HepG2 (cell line): ENCODE data around the gene PLEKHG4. TPM values are rescaled to one million over a fixed set of nuclear protein-coding genes. Genes with fewer than 3 reads are reported as not detected.

Experiments used
- AGO1 ChIP-seq: fragments of 200-400 bp; formaldehyde crosslinking; IDR thresholded peaks from 2 replicates; pipeline ENCODE4 v1.6.1; 2017; ENCODE audit warnings: mild to moderate bottlenecking, low read depth, low read length, moderate library complexity; ENCODE audit not compliant: poor library complexity, severe bottlenecking
- ARNTL ChIP-seq: sonication (generic); formaldehyde crosslinking; IDR thresholded peaks from 2 replicates; pipeline ENCODE4 v1.4.0; 2020; ENCODE audit warnings: mild to moderate bottlenecking, missing genetic modification reagents
- CBFB ChIP-seq: sonication (generic); formaldehyde crosslinking; IDR thresholded peaks from 2 replicates; pipeline ENCODE4 v1.4.0; 2020; ENCODE audit warnings: missing genetic modification reagents
- DMAP1 ChIP-seq: IDR thresholded peaks from 2 replicates; pipeline ENCODE4 v1.6.1; 2016
- ELF4 ChIP-seq: sonication (generic); formaldehyde crosslinking; IDR thresholded peaks from 2 replicates; pipeline ENCODE4 v1.5.0; 2020; ENCODE audit warnings: missing genetic modification reagents, mild to moderate bottlenecking, moderate library complexity, borderline replicate concordance
- FIP1L1 ChIP-seq: fragments of 200-400 bp; formaldehyde crosslinking; IDR thresholded peaks from 2 replicates; pipeline ENCODE4 v1.6.1; 2018; ENCODE audit warnings: low read depth, mild to moderate bottlenecking, low read length, moderate library complexity, borderline replicate concordance; ENCODE audit not compliant: insufficient read depth
- GATAD2A ChIP-seq: IDR thresholded peaks from 2 replicates; pipeline ENCODE4 v1.6.1; 2016
- POLR2AphosphoS2 ChIP-seq: IDR thresholded peaks from 2 replicates; pipeline ENCODE4 v1.6.1; 2011; ENCODE audit warnings: low read depth, low read length, improper control_type of control experiment
- PRPF4 ChIP-seq: fragments of 200-400 bp; formaldehyde crosslinking; IDR thresholded peaks from 2 replicates; pipeline ENCODE4 v1.6.1; 2016; ENCODE audit warnings: low read length, low read depth; ENCODE audit not compliant: poor library complexity, severe bottlenecking
- RARG ChIP-seq: sonication (generic); formaldehyde crosslinking; IDR thresholded peaks from 2 replicates; pipeline ENCODE4 v1.4.0; 2020; ENCODE audit warnings: low read depth, mild to moderate bottlenecking, missing genetic modification reagents
- SNAI1 ChIP-seq: sonication (generic); formaldehyde crosslinking; IDR thresholded peaks from 2 replicates; pipeline ENCODE4 v1.5.0; 2020; ENCODE audit warnings: mild to moderate bottlenecking, missing genetic modification reagents, borderline replicate concordance
- TCF12 ChIP-seq, 2 experiments: fragments of 450-650 bp in 1 of 2; sonication (generic) in 1 of 2; formaldehyde crosslinking in 1 of 2; IDR thresholded peaks; 2 replicates each; pipeline versions ENCODE4 v1.6.1 to v1.8.0; 2017 to 2022; ENCODE audit warnings: antibody characterized with exemption in 1 of 2, mild to moderate bottlenecking in 1 of 2, missing genetic modification reagents in 1 of 2, moderate library complexity in 1 of 2
- TEAD3 ChIP-seq: optimal IDR thresholded peaks from 2 replicates; pipeline ENCODE3; 2016; ENCODE audit warnings: borderline replicate concordance
- YEATS4 ChIP-seq: sonication (generic); formaldehyde crosslinking; IDR thresholded peaks from 2 replicates; pipeline ENCODE4 v1.4.0; 2020; ENCODE audit warnings: missing genetic modification reagents, borderline replicate concordance
- ZFP36L2 ChIP-seq: sonication (generic); formaldehyde crosslinking; IDR thresholded peaks from 2 replicates; pipeline ENCODE4 v1.4.0; 2020; ENCODE audit warnings: missing genetic modification reagents
- ZNF263 ChIP-seq: sonication (generic); formaldehyde crosslinking; IDR thresholded peaks from 2 replicates; pipeline ENCODE4 v1.4.0; 2020; ENCODE audit warnings: missing genetic modification reagents
- ZNF274 ChIP-seq: sonication (generic); formaldehyde crosslinking; IDR thresholded peaks from 2 replicates; pipeline ENCODE4 v1.5.1; 2020; ENCODE audit warnings: mild to moderate bottlenecking, missing genetic modification reagents
- ZNF317 ChIP-seq: sonication (generic); formaldehyde crosslinking; IDR thresholded peaks from 2 replicates; pipeline ENCODE4 v1.5.0; 2020; ENCODE audit warnings: mild to moderate bottlenecking, missing genetic modification reagents
- ZNF550 ChIP-seq: sonication (generic); formaldehyde crosslinking; IDR thresholded peaks from 2 replicates; pipeline ENCODE4 v1.4.0; 2020; ENCODE audit warnings: mild to moderate bottlenecking, missing genetic modification reagents, borderline replicate concordance
- ZNF792 ChIP-seq: IDR thresholded peaks from 2 replicates; pipeline ENCODE4 v1.6.1; 2016
- polyA plus RNA-seq, 8 experiments: library from polyadenylated mRNA; depleted of rRNA in 3 of 8; stranded (reverse) in 7 of 8; unstranded in 1 of 8; fragments of >200 nt; fragmentation: Illumina TruSeq in 4 of 8; extraction: Trizol in 4 of 8; gene quantifications; 2 replicates each; pipeline versions ENCODE4 v1.2.1 to v1.2.3, GENCODE V29; 2011 to 2016; ENCODE audit warnings: low read depth in 4 of 8, missing spikeins in 1 of 8, mixed read lengths in 1 of 8; ENCODE audit not compliant: insufficient read depth in 1 of 8
- total RNA-seq, 5 experiments: library from RNA; depleted of rRNA; stranded (reverse); fragments of >200 nt; fragmentation: Illumina TruSeq; extraction: Trizol; gene quantifications; 2 replicates each; pipeline ENCODE4 v1.2.3, GENCODE V29; 2016; ENCODE audit warnings: low read depth in 1 of 5
- TF ChIP-seq, protein P1 (sequence below): sonication (generic); formaldehyde crosslinking; IDR thresholded peaks from 2 replicates; pipeline ENCODE4 v1.9.0; 2022; ENCODE audit warnings: low read depth, missing genetic modification reagents
- TF ChIP-seq, protein P2 (sequence below): sonication (generic); formaldehyde crosslinking; IDR thresholded peaks from 2 replicates; pipeline ENCODE4 v1.5.1; 2020; ENCODE audit warnings: mild to moderate bottlenecking, missing genetic modification reagents, moderate library complexity

Gene PLEKHG4
- total and polyA plus RNA-seq, 2 of the 13 experiments (the other 11 are each of a cell fraction or from before 2014, with no cell fraction given) = 7.1 to 13.6 TPM

DNA sequence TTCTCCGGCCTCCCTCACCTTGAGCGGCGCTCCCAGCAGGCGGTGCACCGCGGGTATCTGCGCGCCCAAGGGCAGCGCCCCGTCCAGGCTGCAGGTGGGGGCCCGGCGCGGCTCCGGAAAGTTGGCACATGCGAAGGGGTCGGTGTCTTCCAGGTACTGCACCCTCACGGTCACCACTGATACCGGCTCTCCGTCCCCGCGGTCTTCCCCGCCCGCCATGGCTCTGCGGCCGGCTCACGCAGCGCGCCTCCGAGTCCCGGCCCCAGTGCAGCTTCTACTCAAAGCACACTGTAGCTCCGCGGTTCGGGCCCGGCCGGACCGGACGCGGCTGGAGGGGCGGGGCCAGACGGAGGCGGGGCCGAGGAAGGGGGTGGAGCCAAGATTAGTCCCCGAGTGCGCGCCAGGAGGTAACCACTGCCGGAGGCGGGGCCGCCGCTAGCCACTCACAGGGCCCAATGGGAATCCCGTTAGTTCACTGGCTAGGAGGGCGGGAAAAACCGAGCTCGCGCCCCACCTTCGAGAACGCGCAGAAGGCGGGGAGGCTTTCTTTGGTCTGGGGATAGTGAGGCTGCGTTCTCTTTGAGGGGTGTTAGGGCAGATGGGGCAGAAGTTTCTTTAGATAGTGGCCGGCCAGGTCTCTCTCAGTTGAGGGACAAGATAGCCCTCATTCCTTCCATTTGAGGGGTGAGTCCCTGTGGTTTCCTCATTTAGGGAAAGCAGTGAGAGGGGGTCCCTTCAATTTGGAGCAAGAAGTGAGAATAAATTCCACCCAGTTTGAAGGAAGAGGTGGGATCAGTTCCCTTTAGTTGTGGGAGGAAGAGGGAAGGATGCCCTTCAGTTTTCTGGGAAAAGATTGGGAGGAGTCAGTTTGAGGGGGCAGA lies 31.9 kb upstream of the PLEKHG4 start, which contains the start of gene FHOD1 (continued):
- TF ChIP-seq, protein P1, sequence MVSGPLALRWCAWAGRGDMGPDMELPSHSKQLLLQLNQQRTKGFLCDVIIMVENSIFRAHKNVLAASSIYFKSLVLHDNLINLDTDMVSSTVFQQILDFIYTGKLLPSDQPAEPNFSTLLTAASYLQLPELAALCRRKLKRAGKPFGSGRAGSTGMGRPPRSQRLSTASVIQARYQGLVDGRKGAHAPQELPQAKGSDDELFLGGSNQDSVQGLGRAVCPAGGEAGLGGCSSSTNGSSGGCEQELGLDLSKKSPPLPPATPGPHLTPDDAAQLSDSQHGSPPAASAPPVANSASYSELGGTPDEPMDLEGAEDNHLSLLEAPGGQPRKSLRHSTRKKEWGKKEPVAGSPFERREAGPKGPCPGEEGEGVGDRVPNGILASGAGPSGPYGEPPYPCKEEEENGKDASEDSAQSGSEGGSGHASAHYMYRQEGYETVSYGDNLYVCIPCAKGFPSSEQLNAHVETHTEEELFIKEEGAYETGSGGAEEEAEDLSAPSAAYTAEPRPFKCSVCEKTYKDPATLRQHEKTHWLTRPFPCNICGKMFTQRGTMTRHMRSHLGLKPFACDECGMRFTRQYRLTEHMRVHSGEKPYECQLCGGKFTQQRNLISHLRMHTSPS (CRISPR knock-in tag) = peak; percentile 49; the same call in 1 of the 2 replicates
- 0 out of 2 replicates have a peak, but pooled peaks have one; percentile 48 for TF ChIP-seq GATAD2A (CRISPR knock-in tag)
- TF ChIP-seq CBFB (CRISPR knock-in tag) = peak; percentile 77; the same call in 1 of the 2 replicates
- TF ChIP-seq PRPF4 = no peak
- peak; percentile 27 for TF ChIP-seq TEAD3 (CRISPR knock-in tag)
- TF ChIP-seq ARNTL (CRISPR knock-in tag) = 0 out of 2 replicates have a peak, but pooled peaks have one; percentile 8
- TF ChIP-seq POLR2AphosphoS2 = no peak
- no peak for TF ChIP-seq AGO1
- peak; percentile 82; the same call in 1 of the 2 replicates for TF ChIP-seq ZNF274 (CRISPR knock-in tag)
- TF ChIP-seq ZNF550 (CRISPR knock-in tag) = 0 out of 2 replicates have a peak, but pooled peaks have one; percentile 46
- TF ChIP-seq, protein P2, sequence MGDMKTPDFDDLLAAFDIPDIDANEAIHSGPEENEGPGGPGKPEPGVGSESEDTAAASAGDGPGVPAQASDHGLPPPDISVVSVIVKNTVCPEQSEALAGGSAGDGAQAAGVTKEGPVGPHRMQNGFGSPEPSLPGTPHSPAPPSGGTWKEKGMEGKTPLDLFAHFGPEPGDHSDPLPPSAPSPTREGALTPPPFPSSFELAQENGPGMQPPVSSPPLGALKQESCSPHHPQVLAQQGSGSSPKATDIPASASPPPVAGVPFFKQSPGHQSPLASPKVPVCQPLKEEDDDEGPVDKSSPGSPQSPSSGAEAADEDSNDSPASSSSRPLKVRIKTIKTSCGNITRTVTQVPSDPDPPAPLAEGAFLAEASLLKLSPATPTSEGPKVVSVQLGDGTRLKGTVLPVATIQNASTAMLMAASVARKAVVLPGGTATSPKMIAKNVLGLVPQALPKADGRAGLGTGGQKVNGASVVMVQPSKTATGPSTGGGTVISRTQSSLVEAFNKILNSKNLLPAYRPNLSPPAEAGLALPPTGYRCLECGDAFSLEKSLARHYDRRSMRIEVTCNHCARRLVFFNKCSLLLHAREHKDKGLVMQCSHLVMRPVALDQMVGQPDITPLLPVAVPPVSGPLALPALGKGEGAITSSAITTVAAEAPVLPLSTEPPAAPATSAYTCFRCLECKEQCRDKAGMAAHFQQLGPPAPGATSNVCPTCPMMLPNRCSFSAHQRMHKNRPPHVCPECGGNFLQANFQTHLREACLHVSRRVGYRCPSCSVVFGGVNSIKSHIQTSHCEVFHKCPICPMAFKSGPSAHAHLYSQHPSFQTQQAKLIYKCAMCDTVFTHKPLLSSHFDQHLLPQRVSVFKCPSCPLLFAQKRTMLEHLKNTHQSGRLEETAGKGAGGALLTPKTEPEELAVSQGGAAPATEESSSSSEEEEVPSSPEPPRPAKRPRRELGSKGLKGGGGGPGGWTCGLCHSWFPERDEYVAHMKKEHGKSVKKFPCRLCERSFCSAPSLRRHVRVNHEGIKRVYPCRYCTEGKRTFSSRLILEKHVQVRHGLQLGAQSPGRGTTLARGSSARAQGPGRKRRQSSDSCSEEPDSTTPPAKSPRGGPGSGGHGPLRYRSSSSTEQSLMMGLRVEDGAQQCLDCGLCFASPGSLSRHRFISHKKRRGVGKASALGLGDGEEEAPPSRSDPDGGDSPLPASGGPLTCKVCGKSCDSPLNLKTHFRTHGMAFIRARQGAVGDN (CRISPR knock-in tag) = peak; percentile 88
- TF ChIP-seq ZFP36L2 (CRISPR knock-in tag) = 0 out of 2 replicates have a peak, but pooled peaks have one; percentile 44
- no peak for TF ChIP-seq FIP1L1
- peak; percentile 79 for TF ChIP-seq DMAP1
- peak; percentile 68; the same call in 1 of the 2 replicates for TF ChIP-seq YEATS4 (CRISPR knock-in tag)
- 0 out of 2 replicates have a peak, but pooled peaks have one; percentile 5 for TF ChIP-seq SNAI1
- TF ChIP-seq ZNF792 (CRISPR knock-in tag) = peak; percentile 69
- TF ChIP-seq ZNF263 (CRISPR knock-in tag) = no peak
- TF ChIP-seq ELF4 = no peak
- TF ChIP-seq ZNF317 = no peak
- no peak for TF ChIP-seq TCF12 (IDR thresholded peaks at IDR 0.05)
- TF ChIP-seq TCF12 (CRISPR knock-in tag; IDR thresholded peaks at IDR 0.05) = no peak
- 0 out of 2 replicates have a peak, but pooled peaks have one; percentile 80 for TF ChIP-seq RARG
